ENCODE data around the gene TFR2. TPM values are rescaled to one million over a fixed set of nuclear protein-coding genes. Genes with fewer than 3 reads are reported as not detected.

TFR2 gene
- total and polyA plus RNA-seq, 9 of the 15 experiments (the other 6 are each of a cell fraction or from before 2014, with no cell fraction given) = 3.8 to 123 (median 51.1) TPM

GRCh38 chr7:100673302-100673941 is 32.1 kb upstream of the TFR2 start, which contains the start of gene GNB2 (continued):
- TF ChIP-seq HLTF (IDR thresholded peaks at IDR 0.05) = no peak
- peak; percentile 68 for TF ChIP-seq MAX (CRISPR knock-in tag; IDR thresholded peaks at IDR 0.05)
- TF ChIP-seq KLF6 (CRISPR knock-in tag; IDR thresholded peaks at IDR 0.05; ENCODE audit: borderline replicate concordance) = peak; percentile 73; the same call in 1 of the 2 replicates
- TF ChIP-seq TFAP4 (CRISPR knock-in tag; IDR thresholded peaks at IDR 0.05; ENCODE audit: borderline replicate concordance) = peak; percentile 86
- peak; percentile 92 for TF ChIP-seq CCNT2 (IDR thresholded peaks at IDR 0.05; ENCODE audit: borderline replicate concordance, extremely low read depth, insufficient read length, low read depth, low read length)
- peak; percentile 87 for TF ChIP-seq ASH1L (IDR thresholded peaks at IDR 0.05; ENCODE audit: borderline replicate concordance, low read depth, partially characterized antibody)
- peak in 1 of 2 experiments; percentile 91; a peak in 2 of 4 replicates for TF ChIP-seq KDM4B (IDR thresholded peaks at IDR 0.05; ENCODE audit: borderline replicate concordance in 2 of 2, low read depth in 1 of 2)
- no peak; the same call in 1 of the 2 replicates for TF ChIP-seq PHB (CRISPR knock-in tag; IDR thresholded peaks at IDR 0.05)
- TF ChIP-seq SLC30A9 (CRISPR knock-in tag; IDR thresholded peaks at IDR 0.05) = no peak
- TF ChIP-seq SIN3B (IDR thresholded peaks at IDR 0.05; ENCODE audit: low read depth) = peak; percentile 81
- peak; percentile 88 for TF ChIP-seq KLF1 (tag; IDR thresholded peaks at IDR 0.05)
- TF ChIP-seq CGGBP1 (CRISPR knock-in tag; IDR thresholded peaks at IDR 0.05) = peak; percentile 98; the same call in 1 of the 2 replicates
- TF ChIP-seq EP400 (IDR thresholded peaks at IDR 0.05) = peak; percentile 91
- TF ChIP-seq MGA (IDR thresholded peaks at IDR 0.05) = no peak; the same call in 1 of the 2 replicates

Measured in K562 (cell line).